Right lobe of liver (tissue), 4 donors: Measurements from ENCODE around the gene CCDC30.

Source experiments
- POLR2A ChIP-seq: fragments of 450-650 bp; IDR thresholded peaks from one replicate; pipeline ENCODE4 v1.6.1; 2017; ENCODE audit warnings: antibody characterized with exemption, mild to moderate bottlenecking
- TF ChIP-seq, protein P1 (sequence below), 4 donors: fragments of 200-600 bp in 3 of 4; fragments of 450-650 bp in 1 of 4; IDR thresholded peaks; one replicate each; pipeline versions ENCODE4 v1.5.1 to v1.8.0; 2016 to 2022; ENCODE audit warnings: antibody characterized with exemption in 4 of 4, mild to moderate bottlenecking in 2 of 4
- donor health status: DM: no; HTN: no; CAD: no.
- donor health status: DM: no; HTN: no; CAD: no.
- donor health status: DM: no; HTN: yes; CAD: no.

- TF ChIP-seq, protein P1, sequence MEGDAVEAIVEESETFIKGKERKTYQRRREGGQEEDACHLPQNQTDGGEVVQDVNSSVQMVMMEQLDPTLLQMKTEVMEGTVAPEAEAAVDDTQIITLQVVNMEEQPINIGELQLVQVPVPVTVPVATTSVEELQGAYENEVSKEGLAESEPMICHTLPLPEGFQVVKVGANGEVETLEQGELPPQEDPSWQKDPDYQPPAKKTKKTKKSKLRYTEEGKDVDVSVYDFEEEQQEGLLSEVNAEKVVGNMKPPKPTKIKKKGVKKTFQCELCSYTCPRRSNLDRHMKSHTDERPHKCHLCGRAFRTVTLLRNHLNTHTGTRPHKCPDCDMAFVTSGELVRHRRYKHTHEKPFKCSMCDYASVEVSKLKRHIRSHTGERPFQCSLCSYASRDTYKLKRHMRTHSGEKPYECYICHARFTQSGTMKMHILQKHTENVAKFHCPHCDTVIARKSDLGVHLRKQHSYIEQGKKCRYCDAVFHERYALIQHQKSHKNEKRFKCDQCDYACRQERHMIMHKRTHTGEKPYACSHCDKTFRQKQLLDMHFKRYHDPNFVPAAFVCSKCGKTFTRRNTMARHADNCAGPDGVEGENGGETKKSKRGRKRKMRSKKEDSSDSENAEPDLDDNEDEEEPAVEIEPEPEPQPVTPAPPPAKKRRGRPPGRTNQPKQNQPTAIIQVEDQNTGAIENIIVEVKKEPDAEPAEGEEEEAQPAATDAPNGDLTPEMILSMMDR (IDR thresholded peaks at IDR 0.05) = no peak
- TF ChIP-seq POLR2A = no peak
Measured at GRCh38 chr1:42482635-42483153, 19.6 kb downstream of the CCDC30 start.
